T-helper 2 cell treated with Interferon-gamma antibody and Interleukin-4, amounts not matched to agents 5 μg/mL and 100 μg/mL, for 36 hours (primary cell): ENCODE results near the gene SNX15.

Experiments used
- DNase-seq: peaks from one replicate; pipeline ENCODE4 v3.0.0; 2021; ENCODE audit warnings: low spot score
- H3K27ac Mint-ChIP-seq: one replicate; pipeline ENCODE4 v1.8.0; 2021; ENCODE audit warnings: mild to moderate bottlenecking, mixed read lengths
- H3K27me3 Mint-ChIP-seq: one replicate; pipeline ENCODE4 v1.8.0; 2021; ENCODE audit warnings: low read depth, mixed read lengths
- H3K36me3 Mint-ChIP-seq: one replicate; pipeline ENCODE4 v1.8.0; 2021; ENCODE audit warnings: low read depth, mixed read lengths
- H3K4me1 Mint-ChIP-seq: one replicate; pipeline ENCODE4 v1.8.0; 2021; ENCODE audit warnings: low read depth, mixed read lengths
- H3K4me3 Mint-ChIP-seq: one replicate; pipeline ENCODE4 v1.8.0; 2022; ENCODE audit warnings: mild to moderate bottlenecking, moderate library complexity, mixed read lengths
- H3K9me3 Mint-ChIP-seq: one replicate; pipeline ENCODE4 v1.8.0; 2021; ENCODE audit warnings: mixed read lengths

Gene SNX15

GRCh38 chr11:65032216-65032615 is 5.0 kb downstream of the SNX15 start:
- DNase-seq, result no peak
- H3K9me3 Mint-ChIP-seq, result no peaks in the 10 kb centered on the region
- H3K27me3 Mint-ChIP-seq, result no peaks in the 10 kb centered on the region
- H3K4me1 Mint-ChIP-seq, result peaks cover 11% of the 10 kb centered on the region
- no peak overlapping the region for H3K27ac Mint-ChIP-seq
- H3K4me3 Mint-ChIP-seq, result no peak overlapping the region
- H3K36me3 Mint-ChIP-seq, result peaks cover 12% of the 10 kb centered on the region

- no peaks in the 10 kb centered on the region for H3K9me3 Mint-ChIP-seq
Observed at GRCh38 chr11:65034423-65034822, 7.2 kb downstream of the SNX15 start.

GRCh38 chr11:65035579-65035978 is 8.3 kb downstream of the SNX15 start:
- H3K9me3 Mint-ChIP-seq, result no peaks in the 10 kb centered on the region
- H3K36me3 Mint-ChIP-seq, result peaks cover 11% of the 10 kb centered on the region
- H3K4me1 Mint-ChIP-seq, result peaks cover 2% of the 10 kb centered on the region
- no peak overlapping the region for H3K4me3 Mint-ChIP-seq
- no peak overlapping the region for H3K27ac Mint-ChIP-seq
- H3K27me3 Mint-ChIP-seq, result no peaks in the 10 kb centered on the region
- DNase-seq, result no peak

More at GRCh38 chr11:65034423-65034822, 7.2 kb downstream of the SNX15 start:
- Mint-ChIP-seq H3K27me3 (no peaks in the 10 kb centered on the region), H3K27ac (no peak overlapping the region), H3K36me3 (peaks cover 11% of the 10 kb centered on the region), H3K4me1 (no peaks in the 10 kb centered on the region), H3K4me3 (no peak overlapping the region)
- no peak for DNase-seq

- Mint-ChIP-seq H3K36me3 (peaks cover 10% of the 10 kb centered on the region), H3K27ac (no peak overlapping the region), H3K27me3 (no peaks in the 10 kb centered on the region), H3K4me1 (peaks cover 5% of the 10 kb centered on the region), H3K9me3 (no peaks in the 10 kb centered on the region), H3K4me3 (no peak overlapping the region)
- no peak for DNase-seq
Observed at GRCh38 chr11:65036931-65037330, 9.7 kb downstream of the SNX15 start.

GRCh38 chr11:65040520-65040846 is 13.2 kb downstream of the SNX15 start:
- Mint-ChIP-seq H3K4me3 (peak overlapping the region; percentile 87), H3K27ac (peak overlapping the region; percentile 95), H3K9me3 (no peaks in the 10 kb centered on the region), H3K4me1 (peaks cover 12% of the 10 kb centered on the region), H3K27me3 (no peaks in the 10 kb centered on the region), H3K36me3 (peaks cover 22% of the 10 kb centered on the region)
- DNase-seq, result no peak

- Mint-ChIP-seq H3K4me1 (peaks cover 12% of the 10 kb centered on the region), H3K27ac (peak within 1 kb of the TSS; percentile 95), H3K27me3 (no peaks in the 10 kb centered on the region), H3K36me3 (peaks cover 22% of the 10 kb centered on the region), H3K9me3 (no peaks in the 10 kb centered on the region), H3K4me3 (peak within 1 kb of the TSS; percentile 93)
- DNase-seq, result peak; percentile 95
Observed at GRCh38 chr11:65040847-65041622, 13.8 kb downstream of the SNX15 start, which contains the start of gene SAC3D1. SAC3D1 (plus strand) TSS chr11:65041210; CDS start chr11:65041293, 83 bp downstream.

GRCh38 chr11:65042891-65043290 is 15.7 kb downstream of the SNX15 start:
- Mint-ChIP-seq H3K4me1 (peaks cover 23% of the 10 kb centered on the region), H3K27me3 (no peaks in the 10 kb centered on the region), H3K4me3 (peak overlapping the region; percentile 93), H3K36me3 (peaks cover 22% of the 10 kb centered on the region), H3K27ac (no peak overlapping the region), H3K9me3 (no peaks in the 10 kb centered on the region)
- DNase-seq, result no peak

GRCh38 chr11:65043881-65044501 is 16.8 kb downstream of the SNX15 start:
- no peak for DNase-seq
- Mint-ChIP-seq H3K4me3 (no peak overlapping the region), H3K36me3 (peaks cover 18% of the 10 kb centered on the region), H3K27me3 (no peaks in the 10 kb centered on the region), H3K4me1 (peaks cover 23% of the 10 kb centered on the region), H3K9me3 (no peaks in the 10 kb centered on the region), H3K27ac (peak overlapping the region; percentile 13)

GRCh38 chr11:65045061-65045460 is 17.8 kb downstream of the SNX15 start:
- Mint-ChIP-seq H3K9me3 (no peaks in the 10 kb centered on the region), H3K36me3 (peaks cover 18% of the 10 kb centered on the region), H3K4me3 (no peak overlapping the region), H3K4me1 (peaks cover 23% of the 10 kb centered on the region), H3K27ac (no peak overlapping the region), H3K27me3 (no peaks in the 10 kb centered on the region)
- no peak for DNase-seq

- no peak for DNase-seq
- Mint-ChIP-seq H3K27me3 (no peaks in the 10 kb centered on the region), H3K4me1 (peaks cover 20% of the 10 kb centered on the region), H3K4me3 (no peak overlapping the region), H3K36me3 (peaks cover 18% of the 10 kb centered on the region), H3K27ac (no peak overlapping the region), H3K9me3 (no peaks in the 10 kb centered on the region)
Observed at GRCh38 chr11:65045728-65046127, 18.5 kb downstream of the SNX15 start.

GRCh38 chr11:65047581-65048422 is 20.6 kb downstream of the SNX15 start:
- no peaks in the 10 kb centered on the region for H3K27me3 Mint-ChIP-seq
- no peak for DNase-seq
- peaks cover 14% of the 10 kb centered on the region for H3K4me1 Mint-ChIP-seq
- H3K27ac Mint-ChIP-seq, result peak overlapping the region; percentile 70
- H3K4me3 Mint-ChIP-seq, result peak overlapping the region; percentile 76
- H3K36me3 Mint-ChIP-seq, result peaks cover 15% of the 10 kb centered on the region
- H3K9me3 Mint-ChIP-seq, result no peaks in the 10 kb centered on the region

GRCh38 chr11:65051398-65051858 is 24.2 kb downstream of the SNX15 start:
- H3K36me3 Mint-ChIP-seq, result no peaks in the 10 kb centered on the region
- H3K27ac Mint-ChIP-seq, result no peak overlapping the region
- H3K9me3 Mint-ChIP-seq, result no peaks in the 10 kb centered on the region
- no peak for DNase-seq
- no peaks in the 10 kb centered on the region for H3K27me3 Mint-ChIP-seq
- peaks cover 20% of the 10 kb centered on the region for H3K4me1 Mint-ChIP-seq
- no peak overlapping the region for H3K4me3 Mint-ChIP-seq

- H3K27ac Mint-ChIP-seq, result peak overlapping the region; percentile 71
- H3K36me3 Mint-ChIP-seq, result no peaks in the 10 kb centered on the region
- H3K4me1 Mint-ChIP-seq, result peaks cover 13% of the 10 kb centered on the region
- peak overlapping the region; percentile 70 for H3K4me3 Mint-ChIP-seq
- DNase-seq, result no peak
- no peaks in the 10 kb centered on the region for H3K9me3 Mint-ChIP-seq
- H3K27me3 Mint-ChIP-seq, result no peaks in the 10 kb centered on the region
Observed at GRCh38 chr11:65053827-65054508, 26.7 kb downstream of the SNX15 start.
